GM19467 (cell line): ENCODE measurements around the gene KCNK3.
"Not testable (repeated sequence)": the region's sequence is repeated elsewhere in the genome, so short reads cannot be mapped to it uniquely, and the experiment has no call there.

ENCODE experiments used
- ATAC-seq: cut with Tn5 transposase; IDR thresholded peaks from one replicate; pipeline ENCODE4 v1.9.1; 2021; ENCODE audit warnings: mild to moderate bottlenecking, moderate library complexity; ENCODE audit not compliant: unreplicated experiment

KCNK3 gene

DNA sequence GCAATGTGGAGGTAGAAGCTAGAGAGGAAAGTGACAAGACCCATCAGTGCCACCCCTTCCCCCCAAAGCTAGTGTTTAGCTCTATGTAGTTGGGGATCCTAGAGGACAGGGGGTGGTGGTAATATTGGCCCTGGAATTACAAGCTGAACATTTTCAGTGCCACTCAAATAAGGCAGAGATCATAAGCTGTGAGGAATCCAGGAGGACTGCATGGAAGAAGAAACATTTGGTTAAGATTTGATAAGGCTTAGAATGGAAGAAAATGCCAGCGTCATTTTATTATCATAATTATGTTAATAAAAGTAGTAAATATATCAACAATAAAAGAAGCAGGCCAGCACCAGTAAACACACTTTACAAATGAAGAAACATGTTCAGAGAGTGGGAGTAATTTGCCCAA is 33.7 kb downstream of the KCNK3 start:
- no peak for ATAC-seq

DNA sequence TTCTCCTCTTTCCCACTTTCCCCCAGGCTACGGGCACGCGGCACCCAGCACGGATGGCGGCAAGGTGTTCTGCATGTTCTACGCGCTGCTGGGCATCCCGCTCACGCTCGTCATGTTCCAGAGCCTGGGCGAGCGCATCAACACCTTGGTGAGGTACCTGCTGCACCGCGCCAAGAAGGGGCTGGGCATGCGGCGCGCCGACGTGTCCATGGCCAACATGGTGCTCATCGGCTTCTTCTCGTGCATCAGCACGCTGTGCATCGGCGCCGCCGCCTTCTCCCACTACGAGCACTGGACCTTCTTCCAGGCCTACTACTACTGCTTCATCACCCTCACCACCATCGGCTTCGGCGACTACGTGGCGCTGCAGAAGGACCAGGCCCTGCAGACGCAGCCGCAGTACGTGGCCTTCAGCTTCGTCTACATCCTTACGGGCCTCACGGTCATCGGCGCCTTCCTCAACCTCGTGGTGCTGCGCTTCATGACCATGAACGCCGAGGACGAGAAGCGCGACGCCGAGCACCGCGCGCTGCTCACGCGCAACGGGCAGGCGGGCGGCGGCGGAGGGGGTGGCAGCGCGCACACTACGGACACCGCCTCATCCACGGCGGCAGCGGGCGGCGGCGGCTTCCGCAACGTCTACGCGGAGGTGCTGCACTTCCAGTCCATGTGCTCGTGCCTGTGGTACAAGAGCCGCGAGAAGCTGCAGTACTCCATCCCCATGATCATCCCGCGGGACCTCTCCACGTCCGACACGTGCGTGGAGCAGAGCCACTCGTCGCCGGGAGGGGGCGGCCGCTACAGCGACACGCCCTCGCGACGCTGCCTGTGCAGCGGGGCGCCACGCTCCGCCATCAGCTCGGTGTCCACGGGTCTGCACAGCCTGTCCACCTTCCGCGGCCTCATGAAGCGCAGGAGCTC is 35.4 kb downstream of the KCNK3 start:
- no peak for ATAC-seq

DNA sequence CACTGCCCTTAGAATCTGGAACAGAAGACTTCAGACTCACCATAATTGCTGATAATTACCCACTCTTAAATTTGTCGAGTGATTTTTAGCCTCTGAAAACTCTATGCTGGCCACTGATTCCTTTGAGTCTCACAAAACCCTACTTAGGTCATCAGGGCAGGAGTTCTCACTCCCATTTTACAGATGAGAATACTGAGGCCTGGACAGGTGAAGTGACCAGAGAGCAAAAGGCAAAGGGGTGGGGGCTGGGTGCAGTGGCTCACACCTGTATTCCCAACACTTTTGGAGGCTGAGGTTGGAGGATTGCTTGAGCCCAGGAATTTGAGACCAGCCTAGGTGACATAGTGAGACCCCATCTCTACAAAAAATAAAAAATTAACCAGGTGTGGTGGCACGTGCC is 36.8 kb downstream of the KCNK3 start:
- no peak for ATAC-seq

DNA sequence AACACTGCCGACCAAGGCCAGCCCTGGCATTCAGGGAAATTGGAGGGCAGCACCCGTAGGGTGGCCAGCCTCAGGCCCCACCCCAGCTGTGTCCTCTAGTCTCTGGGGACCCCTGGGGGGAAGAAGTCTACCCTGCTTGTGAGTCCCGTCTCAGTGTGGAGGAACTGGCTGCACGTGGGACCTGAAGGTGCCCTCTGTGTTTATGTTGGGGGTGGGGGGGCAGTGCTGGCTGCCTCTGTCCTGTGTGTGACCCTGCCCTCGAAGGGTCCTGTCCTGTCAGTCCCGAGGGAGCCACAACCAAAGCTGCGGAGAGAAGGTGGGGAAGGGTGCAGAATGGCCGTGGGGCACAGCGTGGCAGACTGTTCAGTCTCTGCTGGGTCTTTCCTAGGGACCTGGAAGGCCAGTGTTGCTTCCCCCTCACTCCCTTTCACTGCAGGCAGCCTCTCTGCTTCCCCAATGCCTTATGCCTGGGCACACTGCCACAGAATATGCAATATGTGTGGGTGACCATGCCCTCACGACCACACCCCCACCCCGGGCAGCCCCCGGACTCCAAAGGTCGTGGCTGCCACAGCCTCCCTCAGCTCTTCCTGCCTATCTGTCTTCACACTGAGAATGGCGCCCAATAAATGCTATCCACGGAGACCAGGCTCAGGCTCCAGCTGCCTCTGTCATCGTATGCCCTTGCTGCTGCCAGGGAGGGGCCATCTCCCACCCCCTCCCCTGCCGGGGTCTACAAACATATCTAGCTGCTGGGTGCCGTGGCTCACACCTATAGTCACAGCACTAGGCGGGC is 38.2 kb downstream of the KCNK3 start:
- no peak for ATAC-seq

DNA sequence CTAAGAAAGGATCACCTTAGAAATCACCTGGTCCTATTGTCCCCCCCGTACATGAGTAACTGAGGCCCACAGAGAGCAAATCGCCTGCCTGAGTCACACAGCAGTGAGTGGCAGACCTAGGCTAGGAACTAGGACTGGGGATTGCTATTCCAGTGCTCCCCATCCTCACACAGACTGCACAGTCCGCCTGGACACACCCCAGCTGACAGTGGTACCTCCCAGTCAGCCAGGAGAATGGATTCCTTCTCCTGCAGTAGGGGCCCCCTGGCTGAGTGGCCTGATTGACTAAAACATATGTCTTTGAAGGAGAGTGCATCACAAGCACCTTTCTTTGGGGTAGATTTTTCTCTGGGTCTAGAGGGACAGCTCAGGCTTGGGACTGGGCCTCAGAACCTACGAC is 39.2 kb downstream of the KCNK3 start:
- ATAC-seq: no peak

DNA sequence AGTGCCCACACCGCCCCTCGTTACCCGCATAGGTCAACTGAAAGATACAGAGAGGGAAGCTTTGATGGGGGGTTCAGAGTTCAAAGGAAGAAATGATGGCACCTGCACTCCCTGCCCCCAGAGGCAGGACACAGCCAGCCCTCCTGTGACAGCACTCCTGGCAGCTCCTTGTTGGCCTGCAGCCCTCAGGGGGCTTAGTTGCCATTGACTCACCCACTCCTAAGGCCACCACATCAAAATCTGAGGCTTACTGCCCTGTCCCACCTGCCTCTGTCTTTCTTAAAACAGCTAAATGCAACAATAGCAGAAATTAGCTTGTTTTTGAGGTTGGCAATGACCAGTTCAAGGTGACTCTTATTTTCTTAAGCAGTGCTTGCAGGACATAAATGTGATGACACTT is 39.9 kb downstream of the KCNK3 start:
- ATAC-seq: no peak

DNA sequence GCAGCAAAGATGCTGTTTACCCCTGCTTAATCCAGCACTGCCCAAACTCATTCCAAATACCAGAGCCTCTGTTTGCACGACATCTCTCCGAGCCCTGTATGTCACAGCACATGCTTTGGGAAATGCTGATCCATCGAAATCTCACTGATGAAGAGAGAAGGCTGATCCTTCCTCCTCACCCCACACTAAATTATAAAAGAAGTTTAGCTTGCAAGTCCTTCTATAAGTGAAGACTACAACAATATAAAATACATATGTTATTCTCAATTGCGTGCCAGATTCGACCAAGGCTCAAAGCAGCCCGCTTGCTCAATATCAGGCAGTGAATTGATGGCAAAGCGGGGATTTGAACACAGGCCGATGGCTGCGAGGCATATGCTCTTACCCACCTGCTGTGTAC is 40.9 kb downstream of the KCNK3 start:
- ATAC-seq: no peak

DNA sequence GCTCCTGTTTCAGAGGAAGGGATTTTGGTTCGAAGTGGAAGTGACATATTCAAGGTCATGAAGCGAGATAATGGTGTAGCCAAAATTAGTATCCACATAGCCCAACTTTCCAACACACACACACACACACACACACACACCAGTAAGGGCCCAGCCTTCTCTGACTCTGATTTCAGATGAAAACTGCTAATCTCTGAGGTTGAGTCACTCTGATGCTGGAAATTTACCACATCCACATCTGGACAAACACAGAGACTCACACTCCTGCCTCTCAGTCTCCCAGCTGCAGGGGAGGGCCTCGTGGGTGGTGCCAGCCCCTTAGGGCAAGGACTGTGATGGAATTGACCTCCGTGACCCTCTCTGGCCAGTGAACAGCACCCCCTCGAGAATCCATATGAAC is 42.6 kb downstream of the KCNK3 start:
- ATAC-seq: no peak

DNA sequence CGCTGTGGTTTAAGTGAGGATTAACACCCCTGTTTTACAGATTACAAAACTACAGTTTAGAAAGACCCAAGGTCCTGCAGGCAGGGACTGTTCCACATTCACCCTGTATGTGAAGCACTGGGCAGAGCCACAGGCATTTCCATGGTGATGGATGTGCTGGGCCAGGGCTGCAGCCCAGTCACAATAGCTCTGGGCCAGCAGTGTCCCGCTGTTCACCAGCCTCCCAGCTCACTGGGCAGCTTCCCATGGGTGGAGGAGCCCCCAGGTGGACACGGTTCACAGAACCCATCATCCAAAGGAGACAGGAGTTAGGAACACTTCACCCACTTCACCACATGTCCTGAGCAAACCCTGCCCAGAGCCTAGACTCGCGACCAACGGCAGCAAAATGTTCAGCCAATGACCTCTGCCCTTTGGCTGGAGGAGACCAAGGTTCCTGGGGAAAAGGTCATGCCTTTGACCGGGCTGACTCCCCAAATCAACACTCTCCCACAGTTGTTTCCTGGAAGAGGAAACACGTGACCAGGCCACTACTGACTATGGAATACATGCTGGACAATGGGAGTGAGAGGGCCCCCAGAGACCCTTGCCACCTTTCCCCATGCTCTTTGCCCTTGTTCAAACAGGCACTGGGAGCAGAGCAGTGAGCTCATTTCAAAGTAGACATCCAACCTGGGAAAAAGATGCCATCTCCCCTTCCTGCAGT is 43.5 kb downstream of the KCNK3 start:
- ATAC-seq: no peak

DNA sequence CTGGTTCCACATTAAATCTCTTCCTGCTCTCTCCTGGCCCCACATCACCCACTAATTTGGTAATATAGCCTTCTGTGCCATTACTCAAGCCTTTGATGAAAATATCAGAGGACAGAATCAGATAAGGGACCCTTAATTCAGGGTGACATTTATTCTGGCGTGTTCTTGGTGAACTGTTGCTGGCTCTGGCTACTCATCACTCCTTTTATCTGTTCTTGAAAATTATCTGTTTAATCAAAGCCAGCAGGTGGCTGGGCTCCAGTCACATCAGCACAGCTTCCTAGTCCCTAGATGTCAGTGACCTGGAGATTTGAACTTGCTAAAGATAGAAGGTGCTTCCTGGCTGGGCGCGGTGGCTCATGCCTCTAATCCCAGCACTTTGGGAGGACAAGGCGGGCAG is 44.7 kb downstream of the KCNK3 start:
- ATAC-seq: no peak

DNA sequence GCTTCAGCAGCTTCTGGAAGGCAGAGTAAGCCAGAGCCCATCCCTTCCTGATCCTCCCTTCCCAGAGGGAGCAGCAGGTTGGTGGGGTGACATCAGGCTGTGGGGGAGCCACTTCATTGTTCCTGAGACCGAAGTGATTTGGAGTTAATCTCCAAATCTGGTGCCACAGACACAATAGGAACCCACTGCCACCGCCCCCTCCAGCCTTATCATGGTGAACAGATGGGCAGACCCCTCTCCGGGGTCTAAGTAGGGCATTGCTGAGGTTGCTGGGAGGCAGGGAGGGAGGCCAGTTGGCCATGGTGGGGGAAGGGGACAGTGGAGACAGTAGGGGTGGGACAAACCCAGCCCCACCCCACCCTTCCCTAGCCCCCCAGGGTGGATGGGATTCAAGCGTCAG is 46.0 kb downstream of the KCNK3 start:
- ATAC-seq: no peak

DNA sequence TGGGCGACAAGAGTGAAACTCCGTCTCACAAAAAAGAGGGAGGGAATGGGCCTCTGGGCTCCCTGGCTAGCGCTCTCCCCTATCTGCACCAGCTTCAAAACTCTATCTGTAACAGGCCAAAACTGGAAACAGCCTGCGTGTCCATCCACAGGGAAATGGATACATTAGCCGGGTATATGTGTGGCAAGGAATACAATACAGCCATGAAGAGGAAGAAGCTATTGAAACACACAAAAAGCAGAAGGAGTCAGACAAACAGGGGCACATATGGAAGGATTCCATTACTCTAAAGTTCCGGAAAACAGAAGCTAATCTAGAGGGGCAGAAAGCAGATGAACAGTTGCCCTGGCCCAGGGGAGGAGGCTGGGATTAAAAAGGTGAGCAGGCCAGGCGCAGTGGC is 47.0 kb downstream of the KCNK3 start:
- no peak for ATAC-seq

DNA sequence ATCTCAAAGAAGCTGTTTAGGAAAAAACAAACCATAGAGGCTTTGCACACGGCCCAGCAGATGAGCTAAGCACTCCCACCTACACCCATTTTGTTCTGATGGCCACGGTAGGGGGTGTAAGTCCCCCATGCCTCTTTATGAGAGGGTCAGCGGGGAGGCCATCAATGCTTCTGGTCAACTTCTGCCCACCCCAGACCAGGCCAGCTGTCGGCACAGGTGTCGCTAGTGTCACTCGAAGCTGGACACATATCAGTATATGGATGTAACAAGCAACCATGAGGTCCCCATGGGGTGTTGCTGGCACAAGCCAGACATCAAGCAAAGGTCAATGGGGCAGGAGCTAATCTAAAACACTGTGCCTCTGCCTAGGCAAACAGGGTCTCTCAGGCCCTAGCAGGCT is 47.8 kb downstream of the KCNK3 start:
- no peak for ATAC-seq

DNA sequence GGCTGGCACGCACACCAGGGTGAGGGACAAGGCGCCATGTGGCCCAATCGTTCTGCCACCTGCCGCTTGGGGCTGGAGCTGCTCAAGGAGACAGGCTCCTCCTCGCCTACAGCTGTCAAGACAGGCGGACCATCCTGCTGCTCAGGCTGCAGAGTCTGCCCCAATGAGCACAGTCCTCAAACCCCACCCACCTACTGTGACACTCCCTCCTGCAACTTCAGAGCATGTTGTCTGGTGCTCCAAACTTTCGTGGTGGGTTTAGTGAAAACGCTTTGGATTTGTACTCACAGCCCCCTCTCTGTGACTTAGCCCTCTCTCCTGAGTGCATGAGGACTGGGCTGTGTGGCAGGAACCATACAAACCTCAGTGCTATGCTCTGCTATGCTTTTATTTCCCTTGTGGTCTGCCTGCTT is 48.4 kb downstream of the KCNK3 start:
- no peak for ATAC-seq

DNA sequence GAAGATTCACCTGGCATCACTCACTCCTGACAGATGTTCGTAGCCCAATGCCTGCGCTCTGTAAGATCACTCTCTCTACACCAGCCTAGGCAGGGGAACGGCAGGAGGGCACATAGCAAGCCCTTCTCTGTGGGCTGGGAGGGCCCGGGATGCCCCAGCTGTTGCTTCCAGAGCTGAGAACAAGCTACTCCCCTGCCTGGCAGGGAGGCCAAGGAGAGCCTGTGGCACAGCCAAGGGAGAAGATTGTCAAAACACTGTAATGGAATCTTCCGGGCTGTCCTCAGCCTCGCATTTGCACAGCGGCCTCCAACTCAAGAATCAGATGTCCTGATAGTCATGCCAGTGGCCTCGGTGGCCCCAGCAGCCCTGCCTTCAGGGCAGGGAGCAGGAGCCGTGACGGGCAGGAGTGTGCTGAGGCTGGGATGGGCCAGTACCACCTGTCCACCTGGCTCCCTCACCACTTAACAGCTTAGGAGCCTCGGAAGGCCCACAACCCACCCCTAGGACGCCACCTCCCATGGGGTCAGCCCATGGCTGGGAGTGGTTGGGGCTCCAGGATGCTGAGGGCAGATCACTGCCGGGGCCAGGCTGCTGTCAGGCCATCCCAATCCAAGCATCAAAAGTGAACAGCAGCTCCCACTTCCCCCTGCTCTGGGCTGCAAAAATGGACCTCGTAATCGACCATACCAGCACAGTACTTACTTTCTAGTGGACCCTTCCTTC is 49.7 kb downstream of the KCNK3 start:
- ATAC-seq: no peak

DNA sequence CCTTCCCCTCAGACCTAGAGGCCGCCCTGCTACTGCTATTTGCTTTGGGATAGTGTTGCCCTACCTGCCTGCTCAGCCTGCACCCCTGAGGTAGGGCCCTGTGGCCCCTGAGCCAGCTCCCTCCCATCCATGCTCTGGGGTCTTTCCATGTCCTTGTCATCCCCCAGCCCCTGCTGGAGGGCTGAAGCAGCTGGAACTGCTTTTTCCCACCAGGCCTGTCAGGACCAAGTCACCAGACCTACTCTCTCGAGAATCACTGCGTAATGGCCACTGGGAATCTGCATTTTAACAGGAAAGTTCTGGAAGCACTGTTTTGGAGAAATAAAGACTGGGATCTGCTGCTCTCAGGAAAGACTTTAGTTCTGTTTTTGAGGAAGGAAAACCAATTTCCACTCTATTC is 51.3 kb downstream of the KCNK3 start:
- no peak for ATAC-seq

DNA sequence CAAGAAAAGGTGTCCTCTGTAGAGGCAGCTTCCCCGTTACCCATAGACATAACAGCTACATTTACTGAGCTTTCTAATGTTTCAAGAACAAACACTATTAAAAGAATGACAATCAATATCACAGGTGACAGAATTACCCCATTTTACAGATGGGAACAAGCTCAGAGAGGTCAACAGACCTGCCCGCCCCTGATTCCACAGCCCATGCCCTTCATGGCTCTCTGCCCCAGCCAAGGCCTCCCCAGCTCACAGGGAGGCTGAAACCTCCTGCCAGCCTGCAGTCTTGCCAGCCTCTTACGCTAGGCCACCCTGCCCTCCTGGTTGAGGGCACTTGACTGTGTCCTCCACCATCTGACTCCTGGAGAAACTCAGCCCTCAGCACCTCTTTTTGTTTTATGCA is 52.4 kb downstream of the KCNK3 start:
- no peak for ATAC-seq

DNA sequence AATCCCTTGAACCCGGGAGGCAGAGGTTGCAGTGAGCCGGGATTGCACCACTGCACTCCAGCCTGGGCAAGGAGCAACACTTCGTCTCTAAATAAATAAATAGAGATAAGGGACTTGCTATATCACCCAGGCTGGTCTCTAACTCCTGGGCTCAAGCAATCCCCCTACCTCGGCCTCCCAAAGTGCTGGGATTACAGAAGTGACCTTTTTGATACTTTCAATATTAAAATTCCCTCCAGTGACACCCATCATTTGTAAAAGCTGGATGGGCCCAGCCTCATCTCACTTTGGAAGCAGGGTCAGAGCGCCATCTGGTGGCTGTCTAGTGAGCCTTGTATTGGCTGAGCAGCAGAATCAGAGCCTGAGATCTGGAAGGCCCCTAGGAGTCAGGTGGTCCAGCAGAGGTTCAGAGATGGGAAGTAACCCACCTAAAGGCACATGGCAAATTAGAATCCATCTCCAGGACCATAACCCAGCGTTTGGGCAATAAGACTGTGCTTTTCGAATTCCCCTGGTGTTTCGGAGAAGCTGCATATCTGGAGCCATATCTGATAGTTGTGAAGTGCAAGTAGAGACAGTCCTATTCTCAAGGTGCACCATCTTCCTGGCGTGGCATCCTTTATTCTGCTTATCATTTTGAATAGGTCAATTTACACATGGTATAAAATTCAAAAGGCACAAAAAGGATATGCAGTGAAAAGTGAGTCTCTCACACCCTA is 53.2 kb downstream of the KCNK3 start:
- no peak for ATAC-seq

DNA sequence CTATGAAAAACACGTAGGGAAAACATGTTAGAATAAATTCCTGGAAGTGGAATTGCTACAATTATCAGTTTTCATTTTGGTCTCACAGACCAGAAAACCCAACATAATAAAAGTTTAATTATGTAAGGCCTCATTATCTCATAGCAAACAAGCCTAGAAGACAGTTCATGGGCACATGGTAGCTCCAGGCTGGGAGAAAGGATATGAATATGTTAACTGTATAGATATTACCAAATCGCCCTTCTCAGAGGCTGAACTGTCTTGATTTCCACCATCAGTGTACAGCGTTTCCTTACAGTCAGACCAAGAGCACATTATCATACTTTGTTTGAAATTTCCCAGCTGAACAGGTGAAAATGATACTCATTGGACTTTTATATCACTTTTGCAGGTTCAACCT is 54.4 kb downstream of the KCNK3 start:
- ATAC-seq: no peak

DNA sequence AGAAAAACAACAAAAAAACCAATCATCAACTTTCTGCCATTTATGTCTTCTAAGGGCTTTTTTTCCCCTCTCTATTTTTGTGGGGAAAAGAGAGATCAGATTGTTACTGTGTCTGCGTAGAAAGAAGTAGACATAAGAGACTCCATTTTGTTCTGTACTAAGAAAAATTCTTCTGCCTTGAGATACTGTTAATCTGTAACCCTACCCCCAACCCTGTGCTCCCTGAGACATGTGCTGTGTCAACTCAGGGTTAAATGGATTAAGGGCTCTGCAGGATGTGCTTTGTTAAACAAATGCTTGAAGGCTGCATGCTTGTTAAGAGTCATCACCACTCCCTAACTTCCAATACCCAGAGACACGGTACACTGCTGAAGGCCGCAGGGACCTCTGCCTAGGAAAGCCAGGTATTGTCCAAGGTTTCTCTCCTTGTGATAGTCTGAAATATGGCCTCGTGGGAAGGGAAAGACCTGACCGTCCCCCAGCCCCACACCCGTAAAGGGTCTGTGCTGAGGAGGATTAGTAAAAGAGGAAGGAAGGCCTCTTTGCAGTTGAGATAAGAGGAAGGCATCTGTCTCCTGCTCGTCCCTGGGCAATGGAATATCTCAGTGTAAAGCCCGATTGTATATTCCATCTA is 57.4 kb downstream of the KCNK3 start:
- not testable (repeated sequence) for ATAC-seq
